AG08395 (cell line): ENCODE data around the gene NCAM2.

Experiments used
- DNase-seq: peaks from one replicate; pipeline ENCODE4 v3.0.0; 2012; ENCODE audit warnings: mixed read lengths, low spot score

The NCAM2 gene

GRCh38 chr21:20997636-20998455 lies at the start of gene NCAM2:
Gene NCAM2, plus strand, starts transcription at chr21:20998409.
- DNase-seq, result peak; percentile 68

GRCh38 chr21:20949884-20950283 lies 48.3 kb upstream of the NCAM2 start:
- DNase-seq, result no peak

GRCh38 chr21:20965816-20966215 lies 32.4 kb upstream of the NCAM2 start:
- DNase-seq, result no peak

- no peak for DNase-seq
Measured at GRCh38 chr21:20968391-20968790, 29.8 kb upstream of the NCAM2 start.

- no peak for DNase-seq
Measured at GRCh38 chr21:20970691-20971090, 27.5 kb upstream of the NCAM2 start.

- DNase-seq, result peak; percentile 52
Measured at GRCh38 chr21:20971296-20971921, 26.8 kb upstream of the NCAM2 start.

- no peak for DNase-seq
Measured at GRCh38 chr21:20994790-20995189, 3.4 kb upstream of the NCAM2 start.

- DNase-seq, result no peak
Measured at GRCh38 chr21:20996421-20997310, 1.5 kb upstream of the NCAM2 start.

GRCh38 chr21:20997311-20997635 lies 936 bp upstream of the NCAM2 start:
- DNase-seq, result no peak

- DNase-seq, result no peak
Measured at GRCh38 chr21:20998456-20998789, 214 bp downstream of the NCAM2 start.

- DNase-seq, result no peak
Measured at GRCh38 chr21:20998886-20999285, 677 bp downstream of the NCAM2 start.

- peak; percentile 54 for DNase-seq
Measured at GRCh38 chr21:20999659-21000058, 1.4 kb downstream of the NCAM2 start.

GRCh38 chr21:21000591-21001175 lies 2.5 kb downstream of the NCAM2 start:
- no peak for DNase-seq

- no peak for DNase-seq
Measured at GRCh38 chr21:21001591-21002100, 3.4 kb downstream of the NCAM2 start.

- no peak for DNase-seq
Measured at GRCh38 chr21:21002153-21002552, 3.9 kb downstream of the NCAM2 start.

- DNase-seq, result peak; percentile 8
Measured at GRCh38 chr21:21003701-21004100, 5.5 kb downstream of the NCAM2 start.

GRCh38 chr21:21007606-21008005 lies 9.4 kb downstream of the NCAM2 start:
- no peak for DNase-seq

GRCh38 chr21:21010228-21010627 lies 12.0 kb downstream of the NCAM2 start:
- no peak for DNase-seq

GRCh38 chr21:21010698-21011097 lies 12.5 kb downstream of the NCAM2 start:
- DNase-seq, result no peak

- DNase-seq, result no peak
Measured at GRCh38 chr21:21018821-21019220, 20.6 kb downstream of the NCAM2 start.

- DNase-seq, result no peak
Measured at GRCh38 chr21:21019681-21020080, 21.5 kb downstream of the NCAM2 start.

GRCh38 chr21:21025742-21026141 lies 27.5 kb downstream of the NCAM2 start:
- DNase-seq, result no peak
